Gastrocnemius medialis (tissue), 4 donors: ENCODE results near the gene NPIPB4.
"Not testable (repeated sequence)": the region's sequence is repeated elsewhere in the genome, so short reads cannot be mapped to it uniquely, and the experiment has no call there.

Source experiments
- CTCF ChIP-seq, 5 experiments: fragments of 450-650 bp in 3 of 5; fragments of 200-600 bp in 2 of 5; sonication (generic) in 2 of 5; IDR thresholded peaks in 4 of 5; conservative IDR thresholded peaks in 1 of 5; 1 replicate in 4 of 5; 2 replicates in 1 of 5; pipeline ENCODE4 v1.5.1; 2016 to 2019; ENCODE audit warnings: antibody characterized with exemption in 5 of 5, mild to moderate bottlenecking in 3 of 5, moderate library complexity in 3 of 5
- POLR2A ChIP-seq, 2 donors: fragments of 450-650 bp; IDR thresholded peaks; one replicate each; pipeline ENCODE4 v1.6.1; 2017; ENCODE audit warnings: antibody characterized with exemption in 2 of 2, mild to moderate bottlenecking in 2 of 2, moderate library complexity in 2 of 2

DNA sequence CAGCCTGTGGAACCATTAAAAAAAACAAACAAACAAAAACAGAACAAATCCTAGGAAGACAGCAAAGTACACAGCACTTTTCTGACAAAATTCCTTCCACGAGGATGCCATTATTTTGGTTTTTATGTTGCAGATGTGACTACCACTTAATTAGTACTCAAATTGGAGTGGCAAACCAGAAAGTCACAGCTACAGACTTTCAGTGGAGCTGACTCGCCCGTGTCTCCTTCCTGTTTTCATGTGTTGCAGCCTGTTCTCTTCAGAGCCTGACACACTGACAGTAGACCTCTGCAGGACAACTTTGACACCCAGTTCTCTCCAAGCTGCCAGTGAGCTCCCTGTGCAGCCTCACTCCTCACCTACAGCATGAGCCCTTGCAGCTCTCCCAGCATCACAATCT lies 24.4 kb upstream of the NPIPB4 start:
- not testable (repeated sequence) for TF ChIP-seq CTCF (IDR thresholded peaks at IDR 0.05 in 4 of 5, conservative IDR thresholded peaks at IDR 0.05 in 1 of 5); POLR2A (IDR thresholded peaks at IDR 0.05)
